Measurements from ENCODE around the gene ZBTB20. TPM values are rescaled to one million over a fixed set of nuclear protein-coding genes. Genes with fewer than 3 reads are reported as not detected.

ZBTB20 gene
- total RNA-seq, 1 donor from 2014 or later, result 30.4 TPM

DNA sequence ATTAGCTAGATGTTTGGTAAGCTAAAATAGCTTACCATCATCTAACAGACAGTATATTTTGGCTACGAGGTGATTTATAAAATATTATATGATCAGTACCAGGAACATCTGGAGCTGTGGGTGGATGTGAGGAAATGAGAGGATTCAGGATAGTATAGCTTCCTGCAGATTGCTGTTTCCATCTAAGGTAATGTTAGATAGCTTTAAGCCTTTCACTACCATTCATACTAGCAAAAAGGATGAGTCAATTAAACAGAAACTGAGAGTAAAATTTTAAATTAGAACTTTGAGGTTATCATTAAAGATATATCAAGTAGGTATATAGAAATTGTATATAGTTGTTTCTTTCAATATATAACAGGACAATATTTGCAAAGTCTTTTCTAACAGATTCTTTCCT is 8.0 kb downstream of the ZBTB20 start:
- no peak overlapping the region for H3K4me3 Mint-ChIP-seq
- no peak overlapping the region for H3K27ac Mint-ChIP-seq
- H3K4me1 Mint-ChIP-seq, result no peaks in the 10 kb centered on the region
- H3K27me3 Mint-ChIP-seq (ENCODE audit: low read depth), result no peaks in the 10 kb centered on the region
- DNase-seq (ENCODE audit: low spot score in 2 of 2, unreplicated experiment in 2 of 2), result no peak
- TF ChIP-seq, protein P1, sequence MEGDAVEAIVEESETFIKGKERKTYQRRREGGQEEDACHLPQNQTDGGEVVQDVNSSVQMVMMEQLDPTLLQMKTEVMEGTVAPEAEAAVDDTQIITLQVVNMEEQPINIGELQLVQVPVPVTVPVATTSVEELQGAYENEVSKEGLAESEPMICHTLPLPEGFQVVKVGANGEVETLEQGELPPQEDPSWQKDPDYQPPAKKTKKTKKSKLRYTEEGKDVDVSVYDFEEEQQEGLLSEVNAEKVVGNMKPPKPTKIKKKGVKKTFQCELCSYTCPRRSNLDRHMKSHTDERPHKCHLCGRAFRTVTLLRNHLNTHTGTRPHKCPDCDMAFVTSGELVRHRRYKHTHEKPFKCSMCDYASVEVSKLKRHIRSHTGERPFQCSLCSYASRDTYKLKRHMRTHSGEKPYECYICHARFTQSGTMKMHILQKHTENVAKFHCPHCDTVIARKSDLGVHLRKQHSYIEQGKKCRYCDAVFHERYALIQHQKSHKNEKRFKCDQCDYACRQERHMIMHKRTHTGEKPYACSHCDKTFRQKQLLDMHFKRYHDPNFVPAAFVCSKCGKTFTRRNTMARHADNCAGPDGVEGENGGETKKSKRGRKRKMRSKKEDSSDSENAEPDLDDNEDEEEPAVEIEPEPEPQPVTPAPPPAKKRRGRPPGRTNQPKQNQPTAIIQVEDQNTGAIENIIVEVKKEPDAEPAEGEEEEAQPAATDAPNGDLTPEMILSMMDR (IDR thresholded peaks at IDR 0.05; ENCODE audit: unreplicated experiment), result no peak
- H3K9me3 Mint-ChIP-seq, result no peaks in the 10 kb centered on the region
- no peaks in the 10 kb centered on the region for H3K36me3 Mint-ChIP-seq

DNA sequence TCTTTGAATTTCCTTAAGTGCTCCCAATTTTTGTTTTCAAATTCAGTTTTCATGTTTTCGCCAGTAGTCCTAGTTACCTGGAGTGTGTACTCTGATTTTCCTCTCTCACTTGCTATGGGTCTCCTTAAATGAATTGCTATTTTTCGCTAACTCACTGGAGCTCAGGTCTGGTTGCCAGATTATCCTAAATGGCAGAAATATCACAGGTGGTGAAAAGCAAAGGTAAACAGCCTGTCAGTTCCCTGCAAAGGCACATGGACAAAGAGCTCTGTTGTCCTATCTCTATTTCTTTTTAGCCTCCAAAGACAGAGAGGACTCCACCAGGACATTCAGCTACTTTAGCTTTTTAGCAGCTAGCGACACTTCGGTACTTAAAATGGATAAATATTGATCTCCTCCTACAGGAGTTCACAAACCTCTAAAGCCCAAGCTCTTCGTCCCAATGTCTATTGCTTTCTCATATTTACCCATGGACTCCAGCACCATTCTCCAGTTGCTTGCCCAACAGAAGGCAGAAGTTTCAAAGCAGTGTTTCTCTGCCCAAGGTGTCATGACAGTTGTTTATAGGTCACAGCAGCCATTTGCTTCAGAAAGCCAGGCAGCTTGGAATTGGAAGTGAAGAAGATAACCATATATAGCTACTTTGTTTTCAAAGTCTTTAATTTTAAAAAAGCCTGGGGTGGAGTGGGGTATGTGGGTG is 12.3 kb downstream of the ZBTB20 start:
- TF ChIP-seq, protein P1 (IDR thresholded peaks at IDR 0.05; ENCODE audit: unreplicated experiment), result no peak
- H3K4me1 Mint-ChIP-seq, result no peaks in the 10 kb centered on the region
- no peaks in the 10 kb centered on the region for H3K27me3 Mint-ChIP-seq (ENCODE audit: low read depth)
- peaks cover 2% of the 10 kb centered on the region for H3K36me3 Mint-ChIP-seq
- no peak for DNase-seq (ENCODE audit: low spot score in 2 of 2, unreplicated experiment in 2 of 2)
- H3K9me3 Mint-ChIP-seq, result peaks cover 14% of the 10 kb centered on the region
- H3K27ac Mint-ChIP-seq, result no peak overlapping the region
- no peak overlapping the region for H3K4me3 Mint-ChIP-seq

DNA sequence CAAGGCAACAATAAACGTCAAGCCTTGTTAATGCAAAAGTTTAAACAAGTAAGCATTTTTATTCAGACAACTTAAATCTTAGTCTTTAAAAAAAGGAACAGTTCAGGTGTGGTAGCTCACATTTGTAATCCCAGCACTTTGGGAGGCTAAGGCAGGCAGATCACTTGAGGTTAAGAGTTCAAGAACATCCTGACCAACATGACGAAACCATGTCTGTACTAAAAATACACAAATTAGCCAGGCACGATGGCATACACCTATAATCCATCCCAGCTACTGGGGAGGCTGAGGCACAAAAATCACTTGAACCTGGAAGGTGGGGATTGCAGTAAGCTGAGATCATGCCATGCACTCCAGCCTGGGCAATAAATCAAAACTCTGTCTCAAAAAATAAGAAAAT is 19.9 kb downstream of the ZBTB20 start:
- no peak overlapping the region for H3K27ac Mint-ChIP-seq
- H3K4me1 Mint-ChIP-seq, result no peaks in the 10 kb centered on the region
- H3K4me3 Mint-ChIP-seq, result no peak overlapping the region
- TF ChIP-seq, protein P1 (IDR thresholded peaks at IDR 0.05; ENCODE audit: unreplicated experiment), result no peak
- H3K36me3 Mint-ChIP-seq, result no peaks in the 10 kb centered on the region
- DNase-seq (ENCODE audit: low spot score in 2 of 2, unreplicated experiment in 2 of 2), result no peak
- peaks cover 7% of the 10 kb centered on the region for H3K9me3 Mint-ChIP-seq
- no peaks in the 10 kb centered on the region for H3K27me3 Mint-ChIP-seq (ENCODE audit: low read depth)

DNA sequence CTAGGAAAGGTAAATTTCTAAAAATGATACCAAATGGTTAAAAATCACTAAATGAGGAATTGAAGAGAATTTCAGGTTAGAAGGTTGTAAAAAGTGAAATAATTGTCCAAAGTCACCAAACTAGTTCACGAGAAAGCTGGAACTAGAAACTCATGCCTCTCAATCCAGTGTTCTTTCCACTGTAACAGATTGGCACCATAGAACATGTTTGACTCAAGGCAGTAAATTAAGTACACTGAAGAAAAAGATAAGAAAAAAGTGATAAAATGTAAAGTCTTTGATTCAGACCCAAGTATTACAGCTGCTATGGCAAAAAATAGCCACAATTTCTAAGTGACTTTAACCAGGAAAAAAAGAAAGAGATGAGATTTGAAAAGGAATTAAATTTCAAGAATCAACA is 26.5 kb downstream of the ZBTB20 start:
- no peak overlapping the region for H3K4me3 Mint-ChIP-seq
- no peaks in the 10 kb centered on the region for H3K27me3 Mint-ChIP-seq (ENCODE audit: low read depth)
- TF ChIP-seq, protein P1 (IDR thresholded peaks at IDR 0.05; ENCODE audit: unreplicated experiment), result no peak
- DNase-seq (ENCODE audit: low spot score in 2 of 2, unreplicated experiment in 2 of 2), result no peak
- H3K9me3 Mint-ChIP-seq, result peaks cover 8% of the 10 kb centered on the region
- H3K4me1 Mint-ChIP-seq, result no peaks in the 10 kb centered on the region
- H3K36me3 Mint-ChIP-seq, result no peaks in the 10 kb centered on the region
- no peak overlapping the region for H3K27ac Mint-ChIP-seq

DNA sequence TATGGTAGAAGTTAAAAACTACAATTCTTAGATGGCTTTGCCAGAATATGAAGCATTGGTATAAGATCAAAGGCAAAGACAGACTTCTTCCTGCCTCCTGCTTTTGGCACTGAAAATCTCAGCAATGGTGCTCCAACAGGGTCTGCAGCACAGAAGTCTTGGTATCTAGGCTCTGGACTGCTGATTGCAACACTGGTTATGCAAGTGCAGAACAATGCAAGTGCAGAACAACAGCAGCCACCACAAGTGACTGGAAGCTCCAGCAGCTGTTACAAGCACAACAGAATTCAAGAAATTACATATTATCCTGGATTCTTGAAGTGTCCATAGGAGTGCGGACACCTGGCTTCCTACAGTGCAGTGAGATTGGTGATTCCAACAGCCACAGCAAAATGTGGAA is 33.7 kb downstream of the ZBTB20 start:
- no peaks in the 10 kb centered on the region for H3K36me3 Mint-ChIP-seq
- TF ChIP-seq, protein P1 (IDR thresholded peaks at IDR 0.05; ENCODE audit: unreplicated experiment), result no peak
- no peak for DNase-seq (ENCODE audit: low spot score in 2 of 2, unreplicated experiment in 2 of 2)
- no peak overlapping the region for H3K27ac Mint-ChIP-seq
- no peaks in the 10 kb centered on the region for H3K4me1 Mint-ChIP-seq
- no peak overlapping the region for H3K4me3 Mint-ChIP-seq
- no peaks in the 10 kb centered on the region for H3K27me3 Mint-ChIP-seq (ENCODE audit: low read depth)
- peaks cover 4% of the 10 kb centered on the region for H3K9me3 Mint-ChIP-seq

Measured in mesothelial cell of epicardium (in vitro differentiated cells).